NT2/D1 (cell line): ENCODE results near the gene ELMOD3.

Source experiments
- SUZ12 ChIP-seq: IDR thresholded peaks from 2 replicates; pipeline ENCODE4 v1.6.1; 2011; ENCODE audit not compliant: insufficient read length, insufficient read depth; ENCODE audit errors: extremely low read depth
- YY1 ChIP-seq: IDR thresholded peaks from 2 replicates; pipeline ENCODE4 v1.6.1; 2011; ENCODE audit not compliant: insufficient read length, insufficient read depth
- ZNF274 ChIP-seq: IDR thresholded peaks from 2 replicates; pipeline ENCODE4 v1.6.1; 2011; ENCODE audit warnings: mild to moderate bottlenecking, low read depth, low read length

DNA sequence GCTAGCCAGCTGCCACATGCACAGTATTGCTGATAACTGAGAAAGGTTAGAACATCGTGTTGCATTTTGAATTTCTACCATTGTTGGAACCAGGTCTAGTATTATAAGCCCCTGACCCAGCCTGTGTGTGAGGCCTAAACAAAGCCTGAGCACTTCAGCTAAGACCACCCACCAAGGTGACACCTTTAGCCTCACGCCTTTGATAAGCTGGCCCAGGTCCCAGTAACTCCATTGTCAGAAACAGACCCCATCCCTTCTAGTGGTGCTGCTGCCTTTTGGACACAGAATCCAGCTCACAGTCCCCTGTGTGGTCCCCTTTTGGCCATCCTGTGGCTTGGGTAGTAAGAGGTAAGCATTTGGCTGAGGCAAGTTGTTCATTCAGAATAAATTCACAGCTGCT lies 1.6 kb downstream of the ELMOD3 start:
- no peak for TF ChIP-seq ZNF274
- no peak for TF ChIP-seq SUZ12
- TF ChIP-seq YY1: no peak
